H9 (cell line): Measurements from ENCODE around the gene ERAL1. TPM values are rescaled to one million over a fixed set of nuclear protein-coding genes. Genes with fewer than 3 reads are reported as not detected.

Experiments
- DNase-seq: peaks from one replicate; pipeline ENCODE4 v3.0.0-alpha.2; 2017
- H2AFZ ChIP-seq: one replicate; pipeline ENCODE4 v1.6.1; 2013; ENCODE audit warnings: mild to moderate bottlenecking, low read length, control low read depth, moderate library complexity
- H2AK5ac ChIP-seq: 2 replicates; pipeline ENCODE4 v1.6.1; 2013; ENCODE audit warnings: low read length, control low read depth, mixed read lengths; ENCODE audit not compliant: insufficient read length
- H2BK120ac ChIP-seq: one replicate; pipeline ENCODE4 v1.6.1; 2013; ENCODE audit warnings: low read depth, mild to moderate bottlenecking, low read length, control low read depth, inconsistent platforms; ENCODE audit not compliant: poor library complexity, severe bottlenecking
- H2BK12ac ChIP-seq: 2 replicates; pipeline ENCODE4 v1.6.1; 2013; ENCODE audit warnings: low read length, control low read depth, mixed read lengths, low read depth; ENCODE audit not compliant: insufficient read length
- H2BK15ac ChIP-seq: 2 replicates; pipeline ENCODE4 v1.6.1; 2013; ENCODE audit warnings: low read depth, low read length, control low read depth
- H2BK20ac ChIP-seq: one replicate; pipeline ENCODE4 v1.6.1; 2013; ENCODE audit warnings: low read depth, mild to moderate bottlenecking, low read length, control low read depth, inconsistent platforms; ENCODE audit not compliant: poor library complexity, severe bottlenecking
- H2BK5ac ChIP-seq: 2 replicates; pipeline ENCODE4 v1.6.1; 2013; ENCODE audit warnings: low read length, control low read depth, mixed read lengths; ENCODE audit not compliant: insufficient read length
- H3K14ac ChIP-seq: 2 replicates; pipeline ENCODE4 v1.6.1; 2013; ENCODE audit warnings: low read length, control low read depth; ENCODE audit not compliant: insufficient read depth
- H3K18ac ChIP-seq: 2 replicates; pipeline ENCODE4 v1.6.1; 2013; ENCODE audit warnings: low read depth, mild to moderate bottlenecking, mixed read lengths, low read length, control low read depth; ENCODE audit not compliant: insufficient read length
- H3K23ac ChIP-seq: 2 replicates; pipeline ENCODE4 v1.6.1; 2013; ENCODE audit warnings: low read length, control low read depth, mixed read lengths, low read depth; ENCODE audit not compliant: insufficient read length
- H3K23me2 ChIP-seq: 2 replicates; pipeline ENCODE4 v1.6.1; 2013; ENCODE audit warnings: low read depth, mild to moderate bottlenecking, mixed read lengths, low read length, control low read depth; ENCODE audit not compliant: insufficient read length, poor library complexity, severe bottlenecking
- H3K27ac ChIP-seq: 2 replicates; pipeline ENCODE4 v1.5.1; 2013; ENCODE audit warnings: low read length, control low read depth, mixed read lengths, low read depth; ENCODE audit not compliant: insufficient read length
- H3K27me3 ChIP-seq: 2 replicates; pipeline ENCODE4 v1.6.1; 2013; ENCODE audit warnings: low read length, control low read depth, inconsistent platforms; ENCODE audit not compliant: insufficient read depth
- H3K4ac ChIP-seq: 2 replicates; pipeline ENCODE4 v1.6.1; 2013; ENCODE audit warnings: low read depth, mild to moderate bottlenecking, control low read depth, inconsistent platforms, low read length, moderate library complexity
- H3K4me1 ChIP-seq: 2 replicates; pipeline ENCODE4 v1.6.1; 2013; ENCODE audit warnings: low read length, control low read depth, inconsistent platforms; ENCODE audit not compliant: insufficient read depth
- H3K4me2 ChIP-seq: 2 replicates; pipeline ENCODE4 v1.6.1; 2013; ENCODE audit warnings: low read length, control low read depth, mixed read lengths; ENCODE audit not compliant: insufficient read length, insufficient read depth
- H3K56ac ChIP-seq: 2 replicates; pipeline ENCODE4 v1.6.1; 2013; ENCODE audit warnings: low read depth, mild to moderate bottlenecking, mixed read lengths, low read length, control low read depth; ENCODE audit not compliant: insufficient read length
- H3K79me1 ChIP-seq: 2 replicates; pipeline ENCODE4 v1.6.1; 2013; ENCODE audit warnings: low read depth, mild to moderate bottlenecking, moderate library complexity, low read length, control low read depth, inconsistent platforms; ENCODE audit not compliant: insufficient read depth, poor library complexity, severe bottlenecking
- H3K79me2 ChIP-seq: 2 replicates; pipeline ENCODE4 v1.6.1; 2013; ENCODE audit warnings: low read length, control low read depth, inconsistent platforms; ENCODE audit not compliant: insufficient read depth
- H3K9ac ChIP-seq: 2 replicates; pipeline ENCODE4 v1.6.1; 2013; ENCODE audit warnings: low read length, control low read depth, mixed read lengths; ENCODE audit not compliant: insufficient read length; ENCODE audit errors: extremely low read depth
- H3K9me3 ChIP-seq: one replicate; pipeline ENCODE4 v1.6.1; 2013; ENCODE audit warnings: low read depth, low read length, inconsistent platforms; ENCODE audit not compliant: control insufficient read depth
- H3T11ph ChIP-seq: one replicate; pipeline ENCODE4 v1.6.1; 2013; ENCODE audit warnings: mild to moderate bottlenecking, low read length, control low read depth, inconsistent platforms
- H4K20me1 ChIP-seq: one replicate; pipeline ENCODE4 v1.6.1; 2013; ENCODE audit not compliant: control insufficient read depth, insufficient read length, insufficient read depth
- H4K5ac ChIP-seq: 2 replicates; pipeline ENCODE4 v1.6.1; 2013; ENCODE audit warnings: low read depth, mild to moderate bottlenecking, mixed read lengths, low read length, control low read depth; ENCODE audit not compliant: insufficient read length
- H4K8ac ChIP-seq: replicated peaks from 2 replicates; pipeline ENCODE4 v1.6.1; 2013; ENCODE audit warnings: low read length, control low read depth, mixed read lengths, low read depth; ENCODE audit not compliant: insufficient read length
- H4K91ac ChIP-seq: 2 replicates; pipeline ENCODE4 v1.6.1; 2013; ENCODE audit warnings: low read depth, mild to moderate bottlenecking, moderate library complexity, mixed read lengths, low read length, control low read depth; ENCODE audit not compliant: insufficient read length
- H3K27ac Mint-ChIP-seq, 3 experiments: 2 replicates in 2 of 3; 3 replicates in 1 of 3; pipeline ENCODE4 v1.8.0; 2020 to 2021; ENCODE audit warnings: mixed read lengths in 3 of 3, mild to moderate bottlenecking in 1 of 3, moderate library complexity in 1 of 3
- H3K27me3 Mint-ChIP-seq: 2 replicates; pipeline ENCODE4 v1.8.0; 2021; ENCODE audit warnings: low read depth, mild to moderate bottlenecking, moderate library complexity, mixed read lengths
- H3K36me3 Mint-ChIP-seq, 3 experiments: 2 replicates in 2 of 3; 3 replicates in 1 of 3; pipeline ENCODE4 v1.8.0; 2020 to 2021; ENCODE audit warnings: low read depth in 3 of 3, mixed read lengths in 3 of 3; ENCODE audit not compliant: insufficient read depth in 1 of 3
- H3K4me1 Mint-ChIP-seq, 2 experiments: 2 replicates each; pipeline ENCODE4 v1.8.0; 2020; ENCODE audit warnings: mixed read lengths in 2 of 2
- H3K4me3 Mint-ChIP-seq, 2 experiments: 2 replicates in 1 of 2; 3 replicates in 1 of 2; pipeline ENCODE4 v1.8.0; 2020 to 2021; ENCODE audit warnings: mild to moderate bottlenecking in 2 of 2, mixed read lengths in 2 of 2, moderate library complexity in 1 of 2
- H3K9me3 Mint-ChIP-seq, 2 experiments: 2 replicates in 1 of 2; 3 replicates in 1 of 2; pipeline ENCODE4 v1.8.0; 2020; ENCODE audit warnings: mild to moderate bottlenecking in 2 of 2, mixed read lengths in 2 of 2, moderate library complexity in 1 of 2
- WGBS: extraction: QIAGEN DNeasy Blood & Tissue Kit; methylation state at CpG from one replicate; pipeline ENCODE4 v1.1.7; 2013; ENCODE audit warnings: missing lambda C conversion rate, low lambda C conversion rate, mixed read lengths; ENCODE audit not compliant: insufficient read length; ENCODE audit errors: extremely low coverage; 5-methylcytosine and 5-hydroxymethylcytosine counted together
- total RNA-seq: library from RNA; stranded (reverse); gene quantifications from 2 replicates; pipeline ENCODE4 v1.2.1, GENCODE V29; 2021
- TF ChIP-seq, protein P1 (sequence below): fragments of 200-600 bp; sonication (generic); conservative IDR thresholded peaks from 3 replicates; pipeline ENCODE4 v1.8.0; 2021; ENCODE audit warnings: antibody characterized with exemption, mild to moderate bottlenecking

ERAL1 gene
- total RNA-seq, 1 experiment from 2014 or later = 67.8 TPM

DNA sequence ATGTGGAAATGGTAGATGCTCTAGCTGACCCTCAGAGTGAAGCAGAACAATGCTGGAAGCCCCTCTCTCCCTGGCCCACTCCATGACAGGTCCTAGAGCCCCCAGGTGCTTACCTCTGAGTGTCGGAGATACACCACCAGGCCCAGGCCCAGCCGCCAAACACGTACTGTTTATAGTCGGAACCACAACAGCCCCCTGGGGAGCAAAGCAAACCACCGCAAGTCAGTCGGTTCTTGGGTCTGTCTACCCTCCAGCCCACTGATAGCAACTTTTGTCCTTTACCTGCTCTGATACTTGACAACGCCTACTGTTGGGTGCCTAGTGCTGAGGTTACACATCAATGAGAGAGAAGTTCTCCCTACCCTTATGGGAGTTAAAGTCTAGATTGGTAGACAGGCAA lies 34.0 kb downstream of the ERAL1 start:
- no peaks in the 10 kb centered on the region for H3K4me1 ChIP-seq
- peaks cover 4% of the 10 kb centered on the region for H4K20me1 ChIP-seq
- H3K27ac Mint-ChIP-seq = no peak overlapping the region; a peak in 1 of 7 replicates
- no peak overlapping the region for H4K8ac ChIP-seq
- no peak overlapping the region for H3K4me2 ChIP-seq
- no peak overlapping the region for H4K5ac ChIP-seq
- WGBS = no CpG with 5 or more reads among the region's 7 CpGs
- no peak overlapping the region for H2BK20ac ChIP-seq
- H3K4ac ChIP-seq = no peak overlapping the region
- no peak overlapping the region for H2AK5ac ChIP-seq
- TF ChIP-seq, protein P1, sequence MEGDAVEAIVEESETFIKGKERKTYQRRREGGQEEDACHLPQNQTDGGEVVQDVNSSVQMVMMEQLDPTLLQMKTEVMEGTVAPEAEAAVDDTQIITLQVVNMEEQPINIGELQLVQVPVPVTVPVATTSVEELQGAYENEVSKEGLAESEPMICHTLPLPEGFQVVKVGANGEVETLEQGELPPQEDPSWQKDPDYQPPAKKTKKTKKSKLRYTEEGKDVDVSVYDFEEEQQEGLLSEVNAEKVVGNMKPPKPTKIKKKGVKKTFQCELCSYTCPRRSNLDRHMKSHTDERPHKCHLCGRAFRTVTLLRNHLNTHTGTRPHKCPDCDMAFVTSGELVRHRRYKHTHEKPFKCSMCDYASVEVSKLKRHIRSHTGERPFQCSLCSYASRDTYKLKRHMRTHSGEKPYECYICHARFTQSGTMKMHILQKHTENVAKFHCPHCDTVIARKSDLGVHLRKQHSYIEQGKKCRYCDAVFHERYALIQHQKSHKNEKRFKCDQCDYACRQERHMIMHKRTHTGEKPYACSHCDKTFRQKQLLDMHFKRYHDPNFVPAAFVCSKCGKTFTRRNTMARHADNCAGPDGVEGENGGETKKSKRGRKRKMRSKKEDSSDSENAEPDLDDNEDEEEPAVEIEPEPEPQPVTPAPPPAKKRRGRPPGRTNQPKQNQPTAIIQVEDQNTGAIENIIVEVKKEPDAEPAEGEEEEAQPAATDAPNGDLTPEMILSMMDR = no peak
- DNase-seq = no peak
- H2BK120ac ChIP-seq = no peak overlapping the region
- no peak overlapping the region for H3K14ac ChIP-seq
- H3K23ac ChIP-seq = no peak overlapping the region
- H3K56ac ChIP-seq = no peak overlapping the region
- H4K91ac ChIP-seq = no peak overlapping the region
- H3K36me3 Mint-ChIP-seq = peaks cover 20 to 38% (median 27%) of the 10 kb centered on the region in 3 experiments
- H3K23me2 ChIP-seq = no peaks in the 10 kb centered on the region
- no peaks in the 10 kb centered on the region for H3K9me3 Mint-ChIP-seq
- no peak overlapping the region for H3K9ac ChIP-seq
- no peak overlapping the region; a peak in 1 of 5 replicates for H3K4me3 Mint-ChIP-seq
- H2BK15ac ChIP-seq = no peak overlapping the region
- H3K18ac ChIP-seq = no peak overlapping the region
- H3K9me3 ChIP-seq = no peaks in the 10 kb centered on the region
- H2AFZ ChIP-seq = no peak overlapping the region
- H3K79me1 ChIP-seq = no peaks in the 10 kb centered on the region
- peaks cover 5 to 7% of the 10 kb centered on the region in 2 experiments for H3K4me1 Mint-ChIP-seq
- H3T11ph ChIP-seq = no peak overlapping the region
- no peak overlapping the region for H2BK12ac ChIP-seq
- H3K27me3 Mint-ChIP-seq = peaks cover 2% of the 10 kb centered on the region; the same call in 1 of the 2 replicates
- H3K27me3 ChIP-seq = no peaks in the 10 kb centered on the region
- no peaks in the 10 kb centered on the region for H3K79me2 ChIP-seq
- H3K27ac ChIP-seq = no peak overlapping the region
- H2BK5ac ChIP-seq = no peak overlapping the region
